CD4-positive, alpha-beta T cell treated with Interferon gamma for 1 hour (primary cell): ENCODE results near the gene USP24.

Experiments used
- DNase-seq: peaks from one replicate; pipeline ENCODE4 v3.0.0-alpha.2; 2020

Gene USP24

DNA sequence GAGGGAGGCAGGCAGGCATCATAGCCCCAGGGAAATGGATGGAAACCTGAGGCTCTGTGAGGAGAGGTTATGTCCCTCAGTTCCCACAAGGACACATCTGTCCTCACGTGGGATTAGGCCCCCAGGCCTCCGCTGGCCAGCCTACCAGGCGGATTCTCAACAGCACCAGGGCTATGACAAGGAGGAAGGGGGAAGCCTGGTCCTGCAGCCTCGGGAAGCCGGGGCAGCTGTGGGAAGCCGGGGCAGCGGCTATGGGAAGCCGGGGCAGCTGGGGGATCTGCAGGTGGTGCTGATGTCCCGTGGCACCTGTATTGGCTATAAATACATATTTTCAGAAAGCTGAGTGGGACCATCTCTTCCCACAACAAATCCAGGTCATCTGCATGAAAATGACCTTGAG is 196.8 kb downstream of the USP24 start:
- DNase-seq, result no peak
